Erythroblast (primary cell): ENCODE results near the gene CFAP70.

Experiments
- GATA1 ChIP-seq: IDR thresholded peaks from 2 replicates; pipeline ENCODE4 v1.6.1; 2011; ENCODE audit warnings: low read depth, mild to moderate bottlenecking, control low read depth, low read length, moderate library complexity
- POLR2A ChIP-seq: IDR thresholded peaks from 2 replicates; pipeline ENCODE4 v1.6.1; 2011; ENCODE audit warnings: mild to moderate bottlenecking, low read length

- TF ChIP-seq POLR2A (no peak), GATA1 (no peak)
These were observed 48.2 kb upstream of the CFAP70 start for GRCh38 chr10:73406846-73407245.
